Transverse colon (tissue), 3 donors: Measurements from ENCODE around the gene MYF5.

Source experiments
- EP300 ChIP-seq: sonication (generic); formaldehyde crosslinking; IDR thresholded peaks from one replicate; pipeline ENCODE4 v1.6.1; 2017; ENCODE audit warnings: antibody characterized with exemption, low read depth
- POLR2A ChIP-seq: fragments of 450-650 bp; IDR thresholded peaks from one replicate; pipeline ENCODE4 v1.6.1; 2016; ENCODE audit warnings: antibody characterized with exemption, mild to moderate bottlenecking, moderate library complexity
- TF ChIP-seq, protein P1 (sequence below), 5 experiments: fragments of 200-600 bp in 3 of 5; fragments of 450-650 bp in 2 of 5; sonication (generic) in 3 of 5; IDR thresholded peaks; 1 replicate in 2 of 5; 2 replicates in 3 of 5; pipeline ENCODE4 v1.5.1; 2016 to 2017; ENCODE audit warnings: antibody characterized with exemption in 5 of 5, inconsistent platforms in 3 of 5, mild to moderate bottlenecking in 2 of 5, moderate library complexity in 1 of 5

DNA sequence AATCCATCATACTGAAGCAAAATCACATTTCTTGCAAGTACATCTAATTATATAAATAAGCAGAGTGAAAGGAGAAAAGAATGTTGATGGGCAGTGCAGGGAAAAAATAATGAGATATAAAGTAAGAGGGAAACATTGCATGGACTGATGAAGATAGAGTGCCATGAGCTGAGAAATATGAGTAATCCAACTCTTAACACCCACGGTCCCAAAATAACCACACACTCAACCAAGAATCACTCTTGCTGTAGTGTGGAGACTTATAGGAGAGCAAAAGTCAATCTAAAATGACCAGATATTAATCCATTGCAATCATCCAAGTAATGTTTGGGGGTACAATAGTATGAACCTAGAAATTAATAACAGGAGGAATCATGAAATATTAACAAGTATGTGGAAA lies 40.2 kb downstream of the MYF5 start:
- TF ChIP-seq EP300: no peak
- no peak for TF ChIP-seq POLR2A
- TF ChIP-seq, protein P1, sequence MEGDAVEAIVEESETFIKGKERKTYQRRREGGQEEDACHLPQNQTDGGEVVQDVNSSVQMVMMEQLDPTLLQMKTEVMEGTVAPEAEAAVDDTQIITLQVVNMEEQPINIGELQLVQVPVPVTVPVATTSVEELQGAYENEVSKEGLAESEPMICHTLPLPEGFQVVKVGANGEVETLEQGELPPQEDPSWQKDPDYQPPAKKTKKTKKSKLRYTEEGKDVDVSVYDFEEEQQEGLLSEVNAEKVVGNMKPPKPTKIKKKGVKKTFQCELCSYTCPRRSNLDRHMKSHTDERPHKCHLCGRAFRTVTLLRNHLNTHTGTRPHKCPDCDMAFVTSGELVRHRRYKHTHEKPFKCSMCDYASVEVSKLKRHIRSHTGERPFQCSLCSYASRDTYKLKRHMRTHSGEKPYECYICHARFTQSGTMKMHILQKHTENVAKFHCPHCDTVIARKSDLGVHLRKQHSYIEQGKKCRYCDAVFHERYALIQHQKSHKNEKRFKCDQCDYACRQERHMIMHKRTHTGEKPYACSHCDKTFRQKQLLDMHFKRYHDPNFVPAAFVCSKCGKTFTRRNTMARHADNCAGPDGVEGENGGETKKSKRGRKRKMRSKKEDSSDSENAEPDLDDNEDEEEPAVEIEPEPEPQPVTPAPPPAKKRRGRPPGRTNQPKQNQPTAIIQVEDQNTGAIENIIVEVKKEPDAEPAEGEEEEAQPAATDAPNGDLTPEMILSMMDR (IDR thresholded peaks at IDR 0.05): no peak
